Prostate gland (tissue), 2 donors: Measurements from ENCODE around the gene FAM107B.

ENCODE experiments used
- POLR2A ChIP-seq: fragments of 450-650 bp; IDR thresholded peaks from one replicate; pipeline ENCODE4 v1.6.1; 2016; ENCODE audit warnings: antibody characterized with exemption, mild to moderate bottlenecking
- POLR2AphosphoS5 ChIP-seq: sonication (generic); formaldehyde crosslinking; IDR thresholded peaks from one replicate; pipeline ENCODE4 v1.6.1; 2017; ENCODE audit warnings: antibody characterized with exemption
- TF ChIP-seq, protein P1 (sequence below), 4 experiments: fragments of 200-600 bp in 2 of 4; fragments of 450-650 bp in 2 of 4; sonication (generic) in 2 of 4; IDR thresholded peaks; 1 replicate in 3 of 4; 2 replicates in 1 of 4; pipeline ENCODE4 v1.5.1; 2016 to 2019; ENCODE audit warnings: antibody characterized with exemption in 4 of 4, mild to moderate bottlenecking in 2 of 4, moderate library complexity in 2 of 4

DNA sequence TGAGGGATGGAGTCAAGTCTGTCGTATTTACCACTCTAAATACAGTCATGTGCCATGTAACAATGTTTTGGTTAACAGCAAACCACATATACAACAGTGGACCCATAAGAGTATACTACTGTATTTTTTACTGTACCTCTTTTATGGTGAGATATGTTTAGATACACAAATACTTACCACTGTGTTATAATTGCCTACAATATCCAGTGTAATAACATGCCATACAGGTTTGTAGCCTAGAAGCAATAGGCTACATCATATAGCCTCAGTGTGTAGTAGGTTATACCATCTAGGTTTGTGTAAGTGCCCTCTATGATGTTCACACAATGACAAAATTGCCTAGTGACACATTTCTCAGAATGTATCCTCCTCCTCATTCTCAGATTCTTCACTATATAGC lies 110.4 kb downstream of the FAM107B start:
- TF ChIP-seq, protein P1, sequence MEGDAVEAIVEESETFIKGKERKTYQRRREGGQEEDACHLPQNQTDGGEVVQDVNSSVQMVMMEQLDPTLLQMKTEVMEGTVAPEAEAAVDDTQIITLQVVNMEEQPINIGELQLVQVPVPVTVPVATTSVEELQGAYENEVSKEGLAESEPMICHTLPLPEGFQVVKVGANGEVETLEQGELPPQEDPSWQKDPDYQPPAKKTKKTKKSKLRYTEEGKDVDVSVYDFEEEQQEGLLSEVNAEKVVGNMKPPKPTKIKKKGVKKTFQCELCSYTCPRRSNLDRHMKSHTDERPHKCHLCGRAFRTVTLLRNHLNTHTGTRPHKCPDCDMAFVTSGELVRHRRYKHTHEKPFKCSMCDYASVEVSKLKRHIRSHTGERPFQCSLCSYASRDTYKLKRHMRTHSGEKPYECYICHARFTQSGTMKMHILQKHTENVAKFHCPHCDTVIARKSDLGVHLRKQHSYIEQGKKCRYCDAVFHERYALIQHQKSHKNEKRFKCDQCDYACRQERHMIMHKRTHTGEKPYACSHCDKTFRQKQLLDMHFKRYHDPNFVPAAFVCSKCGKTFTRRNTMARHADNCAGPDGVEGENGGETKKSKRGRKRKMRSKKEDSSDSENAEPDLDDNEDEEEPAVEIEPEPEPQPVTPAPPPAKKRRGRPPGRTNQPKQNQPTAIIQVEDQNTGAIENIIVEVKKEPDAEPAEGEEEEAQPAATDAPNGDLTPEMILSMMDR (IDR thresholded peaks at IDR 0.05): no peak
- no peak for TF ChIP-seq POLR2A
- TF ChIP-seq POLR2AphosphoS5: no peak
